T-helper 2 cell treated with Interferon-gamma antibody and Interleukin-4, amounts not matched to agents 5 μg/mL and 100 μg/mL, for 36 hours (primary cell): ENCODE results near the gene TMEM196.

Experiments
- DNase-seq: peaks from one replicate; pipeline ENCODE4 v3.0.0; 2021; ENCODE audit warnings: low spot score
- H3K27ac Mint-ChIP-seq: one replicate; pipeline ENCODE4 v1.8.0; 2021; ENCODE audit warnings: mild to moderate bottlenecking, mixed read lengths
- H3K27me3 Mint-ChIP-seq: one replicate; pipeline ENCODE4 v1.8.0; 2021; ENCODE audit warnings: low read depth, mixed read lengths
- H3K36me3 Mint-ChIP-seq: one replicate; pipeline ENCODE4 v1.8.0; 2021; ENCODE audit warnings: low read depth, mixed read lengths
- H3K4me1 Mint-ChIP-seq: one replicate; pipeline ENCODE4 v1.8.0; 2021; ENCODE audit warnings: low read depth, mixed read lengths
- H3K4me3 Mint-ChIP-seq: one replicate; pipeline ENCODE4 v1.8.0; 2022; ENCODE audit warnings: mild to moderate bottlenecking, moderate library complexity, mixed read lengths
- H3K9me3 Mint-ChIP-seq: one replicate; pipeline ENCODE4 v1.8.0; 2021; ENCODE audit warnings: mixed read lengths

The TMEM196 gene

GRCh38 chr7:19747740-19748339 is 25.6 kb downstream of the TMEM196 start:
- Mint-ChIP-seq H3K36me3 (no peaks in the 10 kb centered on the region), H3K4me1 (no peaks in the 10 kb centered on the region), H3K9me3 (no peaks in the 10 kb centered on the region), H3K4me3 (no peak overlapping the region), H3K27me3 (no peaks in the 10 kb centered on the region), H3K27ac (no peak overlapping the region)
- DNase-seq: no peak

GRCh38 chr7:19744075-19744474 is 29.3 kb downstream of the TMEM196 start:
- no peak for DNase-seq
- H3K36me3 Mint-ChIP-seq: no peaks in the 10 kb centered on the region
- no peaks in the 10 kb centered on the region for H3K9me3 Mint-ChIP-seq
- H3K4me3 Mint-ChIP-seq: no peak overlapping the region
- no peaks in the 10 kb centered on the region for H3K4me1 Mint-ChIP-seq
- no peaks in the 10 kb centered on the region for H3K27me3 Mint-ChIP-seq
- H3K27ac Mint-ChIP-seq: no peak overlapping the region

- Mint-ChIP-seq H3K36me3 (no peaks in the 10 kb centered on the region), H3K4me3 (no peak overlapping the region), H3K9me3 (no peaks in the 10 kb centered on the region), H3K27me3 (peaks cover 2% of the 10 kb centered on the region), H3K27ac (no peak overlapping the region), H3K4me1 (no peaks in the 10 kb centered on the region)
- DNase-seq: no peak
Observed at GRCh38 chr7:19728716-19729115, 44.7 kb downstream of the TMEM196 start.

- Mint-ChIP-seq H3K4me3 (no peak overlapping the region), H3K27ac (no peak overlapping the region), H3K36me3 (no peaks in the 10 kb centered on the region), H3K27me3 (peaks cover 2% of the 10 kb centered on the region), H3K9me3 (no peaks in the 10 kb centered on the region), H3K4me1 (no peaks in the 10 kb centered on the region)
- DNase-seq: no peak
Observed at GRCh38 chr7:19725770-19726169, 47.6 kb downstream of the TMEM196 start.

GRCh38 chr7:19715499-19715898 is 57.9 kb downstream of the TMEM196 start:
- H3K27me3 Mint-ChIP-seq: peaks cover 18% of the 10 kb centered on the region
- DNase-seq: no peak
- H3K36me3 Mint-ChIP-seq: no peaks in the 10 kb centered on the region
- H3K9me3 Mint-ChIP-seq: no peaks in the 10 kb centered on the region
- H3K4me3 Mint-ChIP-seq: no peak overlapping the region
- H3K4me1 Mint-ChIP-seq: no peaks in the 10 kb centered on the region
- no peak overlapping the region for H3K27ac Mint-ChIP-seq

GRCh38 chr7:19713676-19714075 is 59.7 kb downstream of the TMEM196 start:
- Mint-ChIP-seq H3K4me1 (peaks cover 13% of the 10 kb centered on the region), H3K36me3 (no peaks in the 10 kb centered on the region), H3K9me3 (no peaks in the 10 kb centered on the region), H3K4me3 (no peak overlapping the region), H3K27ac (no peak overlapping the region), H3K27me3 (peaks cover 18% of the 10 kb centered on the region)
- no peak for DNase-seq

GRCh38 chr7:19709249-19709578 is 64.2 kb downstream of the TMEM196 start:
- Mint-ChIP-seq H3K4me1 (peaks cover 34% of the 10 kb centered on the region), H3K4me3 (peak overlapping the region; percentile 99), H3K27me3 (peaks cover 10% of the 10 kb centered on the region), H3K27ac (peak overlapping the region; percentile 93), H3K36me3 (no peaks in the 10 kb centered on the region), H3K9me3 (no peaks in the 10 kb centered on the region)
- no peak for DNase-seq

- peak within 1 kb of the TSS; percentile 93 for H3K27ac Mint-ChIP-seq
- H3K27me3 Mint-ChIP-seq: peaks cover 10% of the 10 kb centered on the region
- H3K4me1 Mint-ChIP-seq: peaks cover 34% of the 10 kb centered on the region
- DNase-seq: peak; percentile 92
- peak within 1 kb of the TSS; percentile 99 for H3K4me3 Mint-ChIP-seq
- no peaks in the 10 kb centered on the region for H3K9me3 Mint-ChIP-seq
- H3K36me3 Mint-ChIP-seq: no peaks in the 10 kb centered on the region
Observed at GRCh38 chr7:19708397-19709248, 64.8 kb downstream of the TMEM196 start, which contains the start of gene POLR1F. POLR1F (minus strand) TSS chr7:19709037; CDS start chr7:19709016, 21 bp downstream.

- no peaks in the 10 kb centered on the region for H3K9me3 Mint-ChIP-seq
- peak overlapping the region; percentile 99 for H3K4me3 Mint-ChIP-seq
- peaks cover 34% of the 10 kb centered on the region for H3K4me1 Mint-ChIP-seq
Observed at GRCh38 chr7:19707240-19707639, 66.2 kb downstream of the TMEM196 start.

GRCh38 chr7:19705663-19706062 is 67.8 kb downstream of the TMEM196 start:
- Mint-ChIP-seq H3K27ac (no peak overlapping the region), H3K9me3 (no peaks in the 10 kb centered on the region), H3K4me1 (peaks cover 34% of the 10 kb centered on the region), H3K27me3 (no peaks in the 10 kb centered on the region), H3K4me3 (no peak overlapping the region), H3K36me3 (peaks cover 11% of the 10 kb centered on the region)
- no peak for DNase-seq

More at GRCh38 chr7:19707240-19707639, 66.2 kb downstream of the TMEM196 start:
- H3K27me3 Mint-ChIP-seq: peaks cover 10% of the 10 kb centered on the region
- no peak overlapping the region for H3K27ac Mint-ChIP-seq
- DNase-seq: no peak
- H3K36me3 Mint-ChIP-seq: peaks cover 4% of the 10 kb centered on the region

GRCh38 chr7:19701471-19701870 is 71.9 kb downstream of the TMEM196 start:
- H3K27me3 Mint-ChIP-seq: no peaks in the 10 kb centered on the region
- peaks cover 6% of the 10 kb centered on the region for H3K4me1 Mint-ChIP-seq
- H3K9me3 Mint-ChIP-seq: no peaks in the 10 kb centered on the region
- peaks cover 28% of the 10 kb centered on the region for H3K36me3 Mint-ChIP-seq
- no peak overlapping the region for H3K27ac Mint-ChIP-seq
- no peak overlapping the region for H3K4me3 Mint-ChIP-seq
- no peak for DNase-seq

GRCh38 chr7:19700936-19701335 is 72.5 kb downstream of the TMEM196 start:
- Mint-ChIP-seq H3K27ac (no peak overlapping the region), H3K36me3 (peaks cover 29% of the 10 kb centered on the region), H3K4me3 (no peak overlapping the region), H3K4me1 (peaks cover 2% of the 10 kb centered on the region), H3K9me3 (no peaks in the 10 kb centered on the region), H3K27me3 (no peaks in the 10 kb centered on the region)
- no peak for DNase-seq

GRCh38 chr7:19698331-19698730 is 75.1 kb downstream of the TMEM196 start:
- DNase-seq: no peak
- Mint-ChIP-seq H3K4me3 (no peak overlapping the region), H3K36me3 (peaks cover 31% of the 10 kb centered on the region), H3K27ac (peak overlapping the region; percentile 9), H3K27me3 (no peaks in the 10 kb centered on the region), H3K9me3 (no peaks in the 10 kb centered on the region), H3K4me1 (no peaks in the 10 kb centered on the region)

- DNase-seq: no peak
- Mint-ChIP-seq H3K27me3 (no peaks in the 10 kb centered on the region), H3K4me1 (no peaks in the 10 kb centered on the region), H3K9me3 (no peaks in the 10 kb centered on the region), H3K4me3 (no peak overlapping the region), H3K27ac (no peak overlapping the region), H3K36me3 (peaks cover 26% of the 10 kb centered on the region)
Observed at GRCh38 chr7:19696926-19697325, 76.5 kb downstream of the TMEM196 start.
